MM.1S (cell line): ENCODE data around the gene SLC38A10.

Source experiments
- DNase-seq: peaks from one replicate; pipeline ENCODE4 v3.0.0-alpha.2; 2015
- H2AFZ ChIP-seq: fragments of 300-600 bp; sonication (generic); 2 replicates; pipeline ENCODE4 v1.6.0; 2016; ENCODE audit warnings: antibody characterized with exemption, low read length
- H3F3A ChIP-seq: fragments of 300-600 bp; sonication (generic); 2 replicates; pipeline ENCODE4 v1.6.1; 2016; ENCODE audit warnings: mild to moderate bottlenecking, antibody characterized with exemption, low read length, moderate library complexity, mixed read lengths; ENCODE audit not compliant: insufficient read depth
- H3K27ac ChIP-seq: fragments of 300-600 bp; sonication (generic); 2 replicates; pipeline ENCODE4 v1.5.1; 2016; ENCODE audit warnings: mild to moderate bottlenecking, low read length
- H3K27me3 ChIP-seq: fragments of 300-600 bp; sonication (generic); replicated peaks from 2 replicates; pipeline ENCODE4 v1.6.0; 2016; ENCODE audit warnings: low read length; ENCODE audit not compliant: insufficient read depth
- H3K36me3 ChIP-seq: fragments of 300-600 bp; sonication (generic); replicated peaks from 2 replicates; pipeline ENCODE4 v1.6.1; 2016; ENCODE audit warnings: mild to moderate bottlenecking, low read length, mixed read lengths; ENCODE audit not compliant: insufficient read depth
- H3K4me1 ChIP-seq: fragments of 300-600 bp; sonication (generic); 2 replicates; pipeline ENCODE4 v1.6.1; 2016; ENCODE audit warnings: low read length, mixed read lengths
- H3K4me2 ChIP-seq: fragments of 300-600 bp; sonication (generic); 2 replicates; pipeline ENCODE4 v1.6.0; 2016; ENCODE audit warnings: low read depth, low read length
- H3K4me3 ChIP-seq: fragments of 300-600 bp; sonication (generic); 2 replicates; pipeline ENCODE4 v1.5.1; 2016; ENCODE audit warnings: low read length, mixed read lengths
- H3K79me2 ChIP-seq: fragments of 300-600 bp; sonication (generic); 2 replicates; pipeline ENCODE4 v1.6.1; 2016; ENCODE audit warnings: mixed run types, low read length, mixed read lengths
- H3K9ac ChIP-seq: fragments of 300-600 bp; sonication (generic); 2 replicates; pipeline ENCODE4 v1.6.1; 2016; ENCODE audit warnings: low read length, mixed read lengths
- H3K9me2 ChIP-seq: fragments of 300-600 bp; sonication (generic); replicated peaks from 2 replicates; pipeline ENCODE4 v1.6.1; 2016; ENCODE audit warnings: mild to moderate bottlenecking, low read length, mixed read lengths; ENCODE audit not compliant: insufficient read depth
- H3K9me3 ChIP-seq: fragments of 300-600 bp; sonication (generic); replicated peaks from 2 replicates; pipeline ENCODE4 v1.6.1; 2016; ENCODE audit warnings: mild to moderate bottlenecking, low read length, mixed read lengths; ENCODE audit not compliant: insufficient read depth
- H4K20me1 ChIP-seq: fragments of 300-600 bp; sonication (generic); 2 replicates; pipeline ENCODE4 v1.6.1; 2016; ENCODE audit warnings: mild to moderate bottlenecking, low read length, moderate library complexity, mixed read lengths; ENCODE audit not compliant: insufficient read depth
- EZH2 ChIP-seq: fragments of 300-600 bp; sonication (generic); optimal IDR thresholded peaks from 2 replicates; pipeline ENCODE3; 2017; ENCODE audit warnings: low read depth, mild to moderate bottlenecking, antibody characterized with exemption, low read length, mixed read lengths
- EZH2phosphoT487 ChIP-seq: fragments of 300-600 bp; sonication (generic); IDR thresholded peaks from 2 replicates; pipeline ENCODE4 v1.6.1; 2018; ENCODE audit warnings: antibody characterized with exemption, low read length
- TF ChIP-seq, protein P1 (sequence below): fragments of 300-600 bp; sonication (generic); IDR thresholded peaks from 2 replicates; pipeline ENCODE4 v1.5.1; 2016; ENCODE audit warnings: antibody characterized with exemption, low read length, mixed read lengths

SLC38A10 gene

DNA sequence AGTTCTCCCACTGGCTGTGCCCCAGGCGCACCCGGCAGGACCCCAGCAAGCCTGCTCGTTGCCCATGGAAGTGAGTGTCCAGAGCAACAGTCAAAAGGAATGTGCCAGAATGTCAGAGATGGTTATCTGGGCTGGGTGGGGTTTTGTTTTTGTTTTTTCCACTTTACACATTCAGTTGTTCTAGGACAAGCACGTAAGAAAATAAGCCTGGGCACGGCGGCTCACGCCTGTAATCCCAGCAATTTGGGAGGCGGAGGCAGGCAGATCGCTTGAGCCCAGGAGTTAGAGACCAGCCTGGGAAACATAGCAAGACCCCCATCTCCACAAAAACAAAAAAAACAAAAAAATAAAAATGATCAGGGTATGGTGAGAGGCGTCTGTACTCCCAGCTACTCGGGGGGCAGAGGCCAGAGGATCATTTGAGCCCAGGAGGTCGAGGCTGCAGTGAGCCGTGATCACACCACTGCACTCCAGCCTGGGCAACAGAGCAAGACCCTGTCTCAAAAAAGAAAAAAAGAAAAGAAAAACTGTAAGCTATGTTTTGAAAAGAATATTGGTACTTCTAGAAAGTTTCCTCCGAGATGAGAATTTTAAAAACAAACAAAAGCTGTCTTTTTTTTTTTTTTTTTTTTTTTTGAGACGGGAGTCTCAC is 47.6 kb downstream of the SLC38A10 start:
- no peak overlapping the region for H2AFZ ChIP-seq
- TF ChIP-seq EZH2, result no peak
- TF ChIP-seq, protein P1, sequence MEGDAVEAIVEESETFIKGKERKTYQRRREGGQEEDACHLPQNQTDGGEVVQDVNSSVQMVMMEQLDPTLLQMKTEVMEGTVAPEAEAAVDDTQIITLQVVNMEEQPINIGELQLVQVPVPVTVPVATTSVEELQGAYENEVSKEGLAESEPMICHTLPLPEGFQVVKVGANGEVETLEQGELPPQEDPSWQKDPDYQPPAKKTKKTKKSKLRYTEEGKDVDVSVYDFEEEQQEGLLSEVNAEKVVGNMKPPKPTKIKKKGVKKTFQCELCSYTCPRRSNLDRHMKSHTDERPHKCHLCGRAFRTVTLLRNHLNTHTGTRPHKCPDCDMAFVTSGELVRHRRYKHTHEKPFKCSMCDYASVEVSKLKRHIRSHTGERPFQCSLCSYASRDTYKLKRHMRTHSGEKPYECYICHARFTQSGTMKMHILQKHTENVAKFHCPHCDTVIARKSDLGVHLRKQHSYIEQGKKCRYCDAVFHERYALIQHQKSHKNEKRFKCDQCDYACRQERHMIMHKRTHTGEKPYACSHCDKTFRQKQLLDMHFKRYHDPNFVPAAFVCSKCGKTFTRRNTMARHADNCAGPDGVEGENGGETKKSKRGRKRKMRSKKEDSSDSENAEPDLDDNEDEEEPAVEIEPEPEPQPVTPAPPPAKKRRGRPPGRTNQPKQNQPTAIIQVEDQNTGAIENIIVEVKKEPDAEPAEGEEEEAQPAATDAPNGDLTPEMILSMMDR, result no peak
- no peak for TF ChIP-seq EZH2phosphoT487
- no peaks in the 10 kb centered on the region for H3K4me1 ChIP-seq
- no peak overlapping the region for H3K4me2 ChIP-seq
- no peaks in the 10 kb centered on the region for H3K9me3 ChIP-seq
- no peaks in the 10 kb centered on the region for H3K27me3 ChIP-seq
- peaks cover 4% of the 10 kb centered on the region; the same call in 1 of the 2 replicates for H3F3A ChIP-seq
- DNase-seq, result no peak
- no peak overlapping the region for H3K9ac ChIP-seq
- no peak overlapping the region for H3K27ac ChIP-seq
- no peak overlapping the region for H3K4me3 ChIP-seq
- H3K79me2 ChIP-seq, result no peaks in the 10 kb centered on the region
- no peaks in the 10 kb centered on the region; the same call in 1 of the 2 replicates for H3K36me3 ChIP-seq
- no peaks in the 10 kb centered on the region for H4K20me1 ChIP-seq
- no peaks in the 10 kb centered on the region for H3K9me2 ChIP-seq

DNA sequence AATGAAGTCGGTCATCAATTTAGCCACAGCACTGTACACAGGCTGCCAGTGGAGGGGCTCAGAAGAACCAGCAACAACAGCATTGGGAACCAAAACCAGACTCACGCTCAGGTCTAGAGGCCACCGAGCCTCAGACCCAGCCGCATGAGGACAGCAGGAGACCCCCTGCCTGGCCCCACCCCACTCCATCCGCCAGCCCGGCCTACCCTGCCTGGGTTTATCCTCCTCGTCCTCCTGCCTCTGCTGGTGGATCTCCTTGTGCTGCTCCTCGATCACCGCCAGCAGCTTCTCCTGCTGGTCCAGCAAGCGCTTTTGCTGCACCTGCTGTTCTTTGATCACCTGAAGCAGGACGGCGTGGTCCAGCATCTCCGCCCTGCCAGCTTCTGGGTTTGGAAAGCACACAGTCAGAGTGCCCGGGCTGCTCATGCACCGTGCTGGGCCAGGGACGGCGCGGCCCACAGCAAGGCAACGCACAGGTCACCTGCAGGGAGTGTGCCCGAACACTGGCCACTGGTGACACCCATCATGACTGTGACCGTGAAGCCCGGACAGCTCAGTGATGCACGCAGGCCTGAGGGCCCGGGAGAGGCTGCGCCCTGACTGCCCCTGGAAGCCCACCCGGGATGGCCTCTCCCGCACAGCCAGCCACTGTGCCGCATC is 48.3 kb downstream of the SLC38A10 start:
- peaks cover 4% of the 10 kb centered on the region; the same call in 1 of the 2 replicates for H3F3A ChIP-seq
- no peak for DNase-seq
- H4K20me1 ChIP-seq, result no peaks in the 10 kb centered on the region
- no peak overlapping the region for H3K9ac ChIP-seq
- no peaks in the 10 kb centered on the region for H3K9me2 ChIP-seq
- H3K4me1 ChIP-seq, result no peaks in the 10 kb centered on the region
- H3K79me2 ChIP-seq, result peaks cover 4% of the 10 kb centered on the region; the same call in 1 of the 2 replicates
- H2AFZ ChIP-seq, result no peak overlapping the region
- H3K27ac ChIP-seq, result no peak overlapping the region
- H3K4me3 ChIP-seq, result no peak overlapping the region
- H3K9me3 ChIP-seq, result no peaks in the 10 kb centered on the region
- no peak overlapping the region for H3K4me2 ChIP-seq
- no peaks in the 10 kb centered on the region; the same call in 1 of the 2 replicates for H3K36me3 ChIP-seq
- TF ChIP-seq, protein P1, result no peak
- no peak for TF ChIP-seq EZH2phosphoT487
- no peak for TF ChIP-seq EZH2
- H3K27me3 ChIP-seq, result no peaks in the 10 kb centered on the region

DNA sequence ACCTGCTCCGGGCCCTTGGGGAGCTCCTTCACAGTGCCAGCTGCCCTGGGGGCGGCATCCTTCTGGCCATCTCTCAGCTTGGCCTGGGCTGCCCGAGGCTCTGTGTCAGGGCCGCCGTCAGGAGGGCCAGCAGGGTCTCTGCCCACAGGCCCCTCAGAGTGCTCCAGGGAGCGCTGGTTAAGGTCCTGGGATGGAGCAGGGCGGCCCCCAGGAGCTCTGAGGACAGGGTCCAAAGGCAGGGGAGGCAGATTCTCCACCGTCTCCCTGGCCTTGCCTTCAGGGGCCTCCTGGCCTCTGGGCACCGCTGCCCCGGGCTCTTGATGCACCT is 48.8 kb downstream of the SLC38A10 start:
- TF ChIP-seq EZH2 (no peak), EZH2phosphoT487 (no peak)
- TF ChIP-seq, protein P1, result no peak
- Histone ChIP-seq H3K9me3 (no peaks in the 10 kb centered on the region), H2AFZ (no peak overlapping the region), H3K79me2 (peaks cover 9% of the 10 kb centered on the region; the same call in 1 of the 2 replicates), H3F3A (peaks cover 4% of the 10 kb centered on the region; the same call in 1 of the 2 replicates), H3K4me1 (no peaks in the 10 kb centered on the region), H3K27ac (no peak overlapping the region), H3K4me2 (no peak overlapping the region), H3K27me3 (no peaks in the 10 kb centered on the region), H3K4me3 (no peak overlapping the region), H3K36me3 (no peaks in the 10 kb centered on the region; the same call in 1 of the 2 replicates), H3K9me2 (no peaks in the 10 kb centered on the region), H4K20me1 (no peaks in the 10 kb centered on the region), H3K9ac (no peak overlapping the region)
- no peak for DNase-seq
